ENCODE results near the gene LYSMD2.

GRCh38 chr15:51758645-51759044 lies 21.2 kb upstream of the LYSMD2 start:
- no peak for TF ChIP-seq CTCF (IDR thresholded peaks at IDR 0.05 in 4 of 5, conservative IDR thresholded peaks at IDR 0.05 in 1 of 5)
- TF ChIP-seq POLR2A (IDR thresholded peaks at IDR 0.05), result no peak
